ENCODE data around the gene ANGEL1.

GRCh38 chr14:76833011-76833410, 20.3 kb upstream of the ANGEL1 start:
- no peak for TF ChIP-seq CTCF (conservative IDR thresholded peaks at IDR 0.05; ENCODE audit: low read depth, low read length)
- TF ChIP-seq EZH2phosphoT487 (IDR thresholded peaks at IDR 0.05; ENCODE audit: borderline replicate concordance, low read length), result no peak
